Testis (tissue), 3 donors: Measurements from ENCODE around the gene TCF20. TPM values are rescaled to one million over a fixed set of nuclear protein-coding genes. Genes with fewer than 3 reads are reported as not detected.

Experiments
- DNase-seq: peaks from one replicate; pipeline ENCODE4 v3.0.0-alpha.2; 2019
- H3K27ac ChIP-seq, 2 donors: fragments of 200-600 bp; sonication (generic); one replicate each; pipeline ENCODE4 v1.5.1; 2019
- H3K27me3 ChIP-seq: fragments of 200-600 bp; sonication (generic); one replicate; pipeline ENCODE4 v1.5.1; 2019
- H3K36me3 ChIP-seq: fragments of 200-600 bp; sonication (generic); one replicate; pipeline ENCODE4 v1.5.1; 2017; ENCODE audit warnings: low read depth; ENCODE audit errors: missing control alignments
- H3K4me1 ChIP-seq: fragments of 200-600 bp; sonication (generic); one replicate; pipeline ENCODE4 v1.5.1; 2019
- H3K4me3 ChIP-seq, 2 donors: fragments of 200-600 bp; sonication (generic); one replicate each; pipeline ENCODE4 v1.5.1; 2017 to 2019
- H3K9me3 ChIP-seq: fragments of 200-600 bp; sonication (generic); one replicate; pipeline ENCODE4 v1.5.1; 2017
- CTCF ChIP-seq, 3 experiments: fragments of 450-650 bp in 2 of 3; fragments of 200-600 bp in 1 of 3; sonication (generic) in 1 of 3; IDR thresholded peaks; one replicate each; pipeline ENCODE4 v1.5.1; 2016 to 2019; ENCODE audit warnings: antibody characterized with exemption in 3 of 3, mild to moderate bottlenecking in 2 of 3, moderate library complexity in 1 of 3
- POLR2A ChIP-seq: fragments of 450-650 bp; IDR thresholded peaks from one replicate; pipeline ENCODE4 v1.6.1; 2017; ENCODE audit warnings: antibody characterized with exemption, mild to moderate bottlenecking, moderate library complexity
- WGBS, 2 donors: methylation state at CpG; one replicate each; pipeline ENCODE4 v1.1.5; 2018; 5-methylcytosine and 5-hydroxymethylcytosine counted together
- intact Hi-C: fragments of 100-400 bp; cut with DNase I; formaldehyde crosslinking; loops from one replicate; pipeline ENCODE4 v1.15.1; 2023; ENCODE audit warnings: low total_unique reads
- polyA plus RNA-seq: library from polyadenylated mRNA; stranded (reverse); fragments of 350-450 nt; fragmentation: Illumina TruSeq; extraction: RNeasy Lipid Tissue Mini Kit (QIAGEN cat#74804); gene quantifications from one replicate; pipeline ENCODE4 v1.2.3, GENCODE V29; 2014; ENCODE audit warnings: low read depth, low replicate concordance; ENCODE audit not compliant: insufficient read depth
- total RNA-seq, 2 donors: library from RNA; depleted of rRNA; stranded (reverse); fragments of >200 nt; gene quantifications; one replicate each; pipeline ENCODE4 v1.2.3, GENCODE V29; 2016

The TCF20 gene
- total and polyA plus RNA-seq, 3 donors from 2014 or later = 40.5 to 44.8 (median 41.6) TPM

GRCh38 chr22:42307806-42308563, 37.5 kb upstream of the TCF20 start:
- H3K9me3 ChIP-seq = no peaks in the 10 kb centered on the region
- DNase-seq = no peak
- H3K27ac ChIP-seq = no peak overlapping the region
- WGBS, 2 donors = 87% methylated on average over 17 to 18 of the region's 18 CpGs
- H3K4me3 ChIP-seq = no peak overlapping the region
- no peaks in the 10 kb centered on the region for H3K27me3 ChIP-seq
- intact Hi-C loops = no loop called here
- no peaks in the 10 kb centered on the region for H3K4me1 ChIP-seq
- no peak for TF ChIP-seq POLR2A
- no peak for TF ChIP-seq CTCF (IDR thresholded peaks at IDR 0.05)
- no peaks in the 10 kb centered on the region for H3K36me3 ChIP-seq

- no peaks in the 10 kb centered on the region for H3K27me3 ChIP-seq
- DNase-seq = no peak
- TF ChIP-seq CTCF (IDR thresholded peaks at IDR 0.05) = no peak
- TF ChIP-seq POLR2A = no peak
- intact Hi-C loops = no loop called here
- H3K4me1 ChIP-seq = no peaks in the 10 kb centered on the region
- WGBS, 2 donors = 85 to 100% methylated on average over 3 to 18 of the region's 18 CpGs
- no peak overlapping the region for H3K4me3 ChIP-seq
- H3K36me3 ChIP-seq = no peaks in the 10 kb centered on the region
- H3K9me3 ChIP-seq = no peaks in the 10 kb centered on the region
- no peak overlapping the region for H3K27ac ChIP-seq
Measured at GRCh38 chr22:42306010-42306409, 35.6 kb upstream of the TCF20 start.

DNA sequence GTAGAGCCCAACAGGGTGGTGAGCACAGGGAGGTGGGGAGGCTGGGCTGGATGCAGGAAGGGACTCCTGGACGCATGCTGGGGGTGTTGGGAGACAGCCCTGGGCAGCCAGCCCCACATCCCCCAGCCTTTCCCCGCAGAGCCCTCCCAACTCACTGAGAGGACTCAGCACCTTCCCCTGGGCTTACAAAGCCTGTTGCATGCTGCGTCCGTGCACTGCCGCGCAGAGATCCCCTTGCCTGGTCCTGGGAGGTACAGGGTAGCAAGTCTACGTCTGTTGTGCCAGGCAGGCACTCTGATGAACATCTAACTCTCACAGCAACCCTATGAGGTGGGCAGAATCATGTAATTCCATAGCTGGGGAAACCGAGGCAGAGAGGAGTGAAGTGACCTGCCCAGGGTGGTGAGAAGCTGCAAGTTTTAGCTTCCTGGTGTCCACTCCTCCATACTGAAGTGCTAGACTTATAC, 33.9 kb upstream of the TCF20 start:
- Histone ChIP-seq H3K27me3 (no peaks in the 10 kb centered on the region), H3K9me3 (no peaks in the 10 kb centered on the region), H3K36me3 (no peaks in the 10 kb centered on the region), H3K4me1 (peaks cover 7% of the 10 kb centered on the region), H3K27ac (no peak overlapping the region), H3K4me3 (no peak overlapping the region)
- intact Hi-C loops = no loop called here
- DNase-seq = no peak
- WGBS, 2 donors = 63 to 71% methylated on average over 7 to 8 of the region's 8 CpGs
- TF ChIP-seq CTCF (IDR thresholded peaks at IDR 0.05) = no peak
- TF ChIP-seq POLR2A = no peak

- H3K27ac ChIP-seq = no peak overlapping the region
- H3K4me3 ChIP-seq = no peak overlapping the region
- no peaks in the 10 kb centered on the region for H3K36me3 ChIP-seq
- no peak for TF ChIP-seq CTCF (IDR thresholded peaks at IDR 0.05)
- TF ChIP-seq POLR2A = no peak
- intact Hi-C loops = no loop called here
- no peaks in the 10 kb centered on the region for H3K9me3 ChIP-seq
- H3K27me3 ChIP-seq = no peaks in the 10 kb centered on the region
- 60 to 70% methylated on average over 17 to 21 of the region's 21 CpGs for WGBS, 2 donors
- peaks cover 7% of the 10 kb centered on the region for H3K4me1 ChIP-seq
- no peak for DNase-seq
Measured at GRCh38 chr22:42303396-42304323, 33.2 kb upstream of the TCF20 start.
